Ovary (tissue), 9 donors: ENCODE measurements around the gene IFRD2. TPM values are rescaled to one million over a fixed set of nuclear protein-coding genes. Genes with fewer than 3 reads are reported as not detected.
A peak's percentile ranks its signal among the peaks of the same experiment; 100 is the strongest.

Experiments
- DNase-seq, 5 donors: peaks; one replicate each; pipeline ENCODE4 v3.0.0-alpha.2; 2019 to 2020
- H3K27ac ChIP-seq, 2 donors: fragments of 200-600 bp; one replicate each; pipeline versions ENCODE4 v1.5.1 to v1.8.0; 2019 to 2022
- H3K27me3 ChIP-seq: fragments of 200-600 bp; one replicate; pipeline ENCODE4 v1.8.0; 2022
- H3K36me3 ChIP-seq: fragments of 200-600 bp; sonication (generic); one replicate; pipeline ENCODE4 v1.5.1; 2019
- H3K4me1 ChIP-seq: one replicate; pipeline ENCODE4 v1.8.1; 2013; ENCODE audit warnings: mild to moderate bottlenecking, moderate library complexity; ENCODE audit not compliant: insufficient read depth
- H3K4me3 ChIP-seq: fragments of 200-600 bp; sonication (generic); one replicate; pipeline ENCODE4 v1.5.1; 2017
- H3K9me3 ChIP-seq, 2 donors: fragments of 200-600 bp in 1 of 2; sonication (generic) in 1 of 2; one replicate each; pipeline versions ENCODE4 v1.5.1 to v1.8.1; 2013 to 2019; ENCODE audit warnings: mild to moderate bottlenecking in 1 of 2, moderate library complexity in 1 of 2
- EP300 ChIP-seq: sonication (generic); formaldehyde crosslinking; IDR thresholded peaks from one replicate; pipeline ENCODE4 v1.6.1; 2017; ENCODE audit warnings: antibody characterized with exemption
- POLR2A ChIP-seq: fragments of 450-650 bp; IDR thresholded peaks from one replicate; pipeline ENCODE4 v1.6.1; 2017; ENCODE audit warnings: antibody characterized with exemption, mild to moderate bottlenecking, moderate library complexity
- WGBS, 3 donors: extraction: QIAGEN DNeasy Blood & Tissue Kit in 1 of 3; methylation state at CpG; one replicate each; pipeline versions ENCODE4 v1.1.5 to v1.1.7; 2013 to 2017; 5-methylcytosine and 5-hydroxymethylcytosine counted together
- intact Hi-C, 4 donors: fragments of 100-400 bp; cut with DNase I; formaldehyde crosslinking; loops; one replicate each; pipeline versions ENCODE4 v1.11.0 to v1.15.1; 2022 to 2023
- polyA plus RNA-seq, 2 donors: library from polyadenylated mRNA; stranded (reverse); fragments of 200-250 nt in 1 of 2; fragments of 350-450 nt in 1 of 2; fragmentation: Illumina TruSeq in 1 of 2; extraction: RNeasy Lipid Tissue Mini Kit (QIAGEN cat#74804) in 1 of 2; gene quantifications; one replicate each; pipeline ENCODE4 v1.2.3, GENCODE V29; 2013 to 2014
- total RNA-seq, 7 donors: library from RNA; depleted of rRNA in 2 of 7; stranded (reverse); fragments of >200 nt in 2 of 7; fragmentation: NEBNext Ultra II Directional in 3 of 7; extraction: Animal tissue kit (Norgen Biotek cat#: 25700) in 3 of 7; gene quantifications; one replicate each; pipeline versions ENCODE4 v1.1.0 to v1.2.4, GENCODE V29; 2016 to 2023
- TF ChIP-seq, protein P1 (sequence below), 3 donors: fragments of 450-650 bp in 2 of 3; fragments of 200-600 bp in 1 of 3; IDR thresholded peaks; one replicate each; pipeline versions ENCODE4 v1.5.1 to v1.8.0; 2016 to 2022; ENCODE audit warnings: antibody characterized with exemption in 3 of 3, mild to moderate bottlenecking in 1 of 3
- donor health status: DM: no; HTN: no; CAD: no; lungs with moderate emphysema.
- donor health status: DM: no; HTN: no; CAD: no.
- donor health status: Bipolar disorder and iron deficiency.
- donor health status: DM: yes; HTN: yes; CAD: no.
- donor health status: DM: no; HTN: no; CAD: no.
- donor health status: DM: yes; HTN: yes; CAD: no.

Gene IFRD2
- total and polyA plus RNA-seq, 9 donors = 14.5 to 76.9 (median 50.3) TPM

GRCh38 chr3:50258029-50258680 lies 34.1 kb downstream of the IFRD2 start:
- DNase-seq = peak in 2 of 5 donors; percentile 28 to 40
- no peaks in the 10 kb centered on the region for H3K9me3 ChIP-seq
- TF ChIP-seq POLR2A (no peak), EP300 (no peak)
- TF ChIP-seq, protein P1, sequence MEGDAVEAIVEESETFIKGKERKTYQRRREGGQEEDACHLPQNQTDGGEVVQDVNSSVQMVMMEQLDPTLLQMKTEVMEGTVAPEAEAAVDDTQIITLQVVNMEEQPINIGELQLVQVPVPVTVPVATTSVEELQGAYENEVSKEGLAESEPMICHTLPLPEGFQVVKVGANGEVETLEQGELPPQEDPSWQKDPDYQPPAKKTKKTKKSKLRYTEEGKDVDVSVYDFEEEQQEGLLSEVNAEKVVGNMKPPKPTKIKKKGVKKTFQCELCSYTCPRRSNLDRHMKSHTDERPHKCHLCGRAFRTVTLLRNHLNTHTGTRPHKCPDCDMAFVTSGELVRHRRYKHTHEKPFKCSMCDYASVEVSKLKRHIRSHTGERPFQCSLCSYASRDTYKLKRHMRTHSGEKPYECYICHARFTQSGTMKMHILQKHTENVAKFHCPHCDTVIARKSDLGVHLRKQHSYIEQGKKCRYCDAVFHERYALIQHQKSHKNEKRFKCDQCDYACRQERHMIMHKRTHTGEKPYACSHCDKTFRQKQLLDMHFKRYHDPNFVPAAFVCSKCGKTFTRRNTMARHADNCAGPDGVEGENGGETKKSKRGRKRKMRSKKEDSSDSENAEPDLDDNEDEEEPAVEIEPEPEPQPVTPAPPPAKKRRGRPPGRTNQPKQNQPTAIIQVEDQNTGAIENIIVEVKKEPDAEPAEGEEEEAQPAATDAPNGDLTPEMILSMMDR (IDR thresholded peaks at IDR 0.05) = no peak
- 91 to 93% (median 92%) methylated on average over 17 of the region's 17 CpGs for WGBS, 3 donors
- no peaks in the 10 kb centered on the region for H3K27me3 ChIP-seq
- H3K27ac ChIP-seq = no peak overlapping the region
- peaks cover 15% of the 10 kb centered on the region for H3K4me1 ChIP-seq
- intact Hi-C loops = loop anchor here in 1 of 4 donors (2.0 kb wide), 1 partner anchor 17 kb away; no protein-coding TSS in a partner anchor
- no peak overlapping the region for H3K4me3 ChIP-seq
- no peaks in the 10 kb centered on the region for H3K36me3 ChIP-seq

- no peaks in the 10 kb centered on the region for H3K9me3 ChIP-seq
- TF ChIP-seq, protein P1 (IDR thresholded peaks at IDR 0.05) = no peak
- no peak for TF ChIP-seq POLR2A
- no peak for TF ChIP-seq EP300
- WGBS, 3 donors = 91 to 93% (median 93%) methylated on average over 20 of the region's 20 CpGs
- peaks cover 12% of the 10 kb centered on the region for H3K4me1 ChIP-seq
- H3K27me3 ChIP-seq = no peaks in the 10 kb centered on the region
- H3K36me3 ChIP-seq = no peaks in the 10 kb centered on the region
- DNase-seq = peak in 1 of 5 donors; percentile 26
- no peak overlapping the region for H3K27ac ChIP-seq
- H3K4me3 ChIP-seq = no peak overlapping the region
- intact Hi-C loops = no loop called here
These were observed 35.0 kb downstream of the IFRD2 start for GRCh38 chr3:50256978-50257890.

- Histone ChIP-seq H3K27ac (peak overlapping the region in 1 of 2 donors; percentile 20), H3K4me3 (no peak overlapping the region), H3K9me3 (no peaks in the 10 kb centered on the region), H3K4me1 (peaks cover 6% of the 10 kb centered on the region), H3K36me3 (no peaks in the 10 kb centered on the region), H3K27me3 (no peaks in the 10 kb centered on the region)
- intact Hi-C loops = no loop called here
- 73 to 90% (median 81%) methylated on average over 9 of the region's 9 CpGs for WGBS, 3 donors
- no peak for TF ChIP-seq EP300
- TF ChIP-seq, protein P1 (IDR thresholded peaks at IDR 0.05) = no peak
- no peak for TF ChIP-seq POLR2A
- DNase-seq = peak in 2 of 5 donors; percentile 34 to 39
These were observed 37.0 kb downstream of the IFRD2 start for GRCh38 chr3:50255251-50255615.

DNA sequence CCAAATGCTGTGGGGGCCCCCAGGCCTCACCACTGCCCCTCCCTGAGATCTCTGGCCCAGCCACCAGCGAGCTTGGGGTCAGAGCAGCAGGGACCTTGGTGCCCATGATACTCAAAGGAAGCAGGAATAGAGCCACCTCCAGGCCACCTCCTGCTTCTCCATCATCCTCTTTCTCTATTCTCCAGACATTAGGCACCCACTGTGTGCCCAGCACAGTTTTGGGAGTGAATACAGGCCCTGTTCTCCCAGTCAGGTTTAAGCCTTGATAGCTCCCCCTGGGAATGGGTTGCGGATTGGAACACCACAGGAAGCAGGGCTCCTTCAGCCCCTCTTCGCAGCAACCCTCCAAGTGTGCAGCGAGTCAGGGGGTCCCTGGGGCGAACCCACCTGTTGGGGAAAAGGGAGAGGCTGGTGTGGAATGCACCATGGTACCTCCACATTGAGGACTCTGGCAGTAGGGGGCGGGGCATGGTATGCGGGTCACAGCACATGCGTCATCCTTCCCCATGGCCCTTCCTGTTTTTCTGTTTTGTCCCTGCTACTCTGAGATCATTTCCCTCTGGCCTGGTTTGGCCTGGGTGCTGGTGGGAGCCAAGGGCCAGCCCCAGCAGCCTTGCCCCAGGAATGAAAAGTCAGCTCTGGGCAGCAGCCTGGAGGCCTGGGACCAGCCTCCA lies 37.5 kb downstream of the IFRD2 start:
- TF ChIP-seq POLR2A = no peak
- no peak for TF ChIP-seq EP300
- intact Hi-C loops = no loop called here
- no peak overlapping the region for H3K4me3 ChIP-seq
- WGBS, 3 donors = 77 to 86% (median 81%) methylated on average over 8 of the region's 8 CpGs
- H3K36me3 ChIP-seq = no peaks in the 10 kb centered on the region
- no peaks in the 10 kb centered on the region for H3K9me3 ChIP-seq
- peaks cover 11% of the 10 kb centered on the region for H3K4me1 ChIP-seq
- peak overlapping the region in 1 of 2 donors; percentile 20 for H3K27ac ChIP-seq
- peak in 2 of 5 donors; percentile 28 to 33 for DNase-seq
- H3K27me3 ChIP-seq = no peaks in the 10 kb centered on the region
